Measurements from ENCODE around the gene UMOD. TPM values are rescaled to one million over a fixed set of nuclear protein-coding genes. Genes with fewer than 3 reads are reported as not detected.
"Not testable (repeated sequence)": the region's sequence is repeated elsewhere in the genome, so short reads cannot be mapped to it uniquely, and the experiment has no call there.

Gene UMOD
- total RNA-seq, 1 experiment from 2014 or later, result not detected

DNA sequence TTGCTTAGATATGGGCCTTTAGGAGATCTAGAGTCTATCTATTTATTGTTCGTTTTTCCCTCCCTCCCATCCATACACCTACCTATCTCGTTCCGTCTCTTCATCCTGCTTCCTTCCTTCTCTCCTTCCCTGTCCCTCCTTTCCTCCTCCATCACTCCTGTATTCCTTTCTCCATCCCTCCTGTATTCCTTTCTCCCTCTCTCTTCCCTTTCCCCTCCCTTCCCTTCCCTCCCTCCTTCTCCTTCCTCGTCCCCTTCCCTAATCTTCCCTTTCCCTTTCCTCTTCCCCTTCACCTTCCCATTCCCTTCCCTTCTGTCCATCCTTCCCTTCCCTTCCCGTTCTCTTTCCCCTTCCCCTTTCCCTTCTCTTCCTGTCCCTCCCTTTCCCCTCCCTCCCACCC is 35.8 kb downstream of the UMOD start:
- no TSS peak for BruUV-seq (replicated peaks)
- no peak for DNase-seq (ENCODE audit: low spot score)
- no peak overlapping the region for H3K4me3 ChIP-seq (ENCODE audit: low read depth, low read length, poor library complexity, severe bottlenecking)
- POLR2A ChIA-PET (ENCODE audit: low non-redundant PET), result no interaction called here
- H3K4me1 ChIP-seq (ENCODE audit: insufficient read depth, low read length, poor library complexity, severe bottlenecking), result no peaks in the 10 kb centered on the region
- no peaks in the 10 kb centered on the region for H3K9me3 ChIP-seq (ENCODE audit: low read depth, low read length, poor library complexity, severe bottlenecking)
- H3K36me3 ChIP-seq (ENCODE audit: insufficient read depth, low read length, poor library complexity, severe bottlenecking), result no peaks in the 10 kb centered on the region
- intact Hi-C loops (cut with micrococcal nuclease; ENCODE audit: unreplicated experiment), result no loop called here
- no peak overlapping the region for H3K27ac ChIP-seq (ENCODE audit: low read depth, low read length, poor library complexity, severe bottlenecking)
- CTCF ChIA-PET, result no interaction called here
- H3K27me3 ChIP-seq (replicated peaks; ENCODE audit: insufficient read depth, low read depth, low read length, poor library complexity), result peaks cover 17% of the 10 kb centered on the region
- TF ChIP-seq, protein P1, sequence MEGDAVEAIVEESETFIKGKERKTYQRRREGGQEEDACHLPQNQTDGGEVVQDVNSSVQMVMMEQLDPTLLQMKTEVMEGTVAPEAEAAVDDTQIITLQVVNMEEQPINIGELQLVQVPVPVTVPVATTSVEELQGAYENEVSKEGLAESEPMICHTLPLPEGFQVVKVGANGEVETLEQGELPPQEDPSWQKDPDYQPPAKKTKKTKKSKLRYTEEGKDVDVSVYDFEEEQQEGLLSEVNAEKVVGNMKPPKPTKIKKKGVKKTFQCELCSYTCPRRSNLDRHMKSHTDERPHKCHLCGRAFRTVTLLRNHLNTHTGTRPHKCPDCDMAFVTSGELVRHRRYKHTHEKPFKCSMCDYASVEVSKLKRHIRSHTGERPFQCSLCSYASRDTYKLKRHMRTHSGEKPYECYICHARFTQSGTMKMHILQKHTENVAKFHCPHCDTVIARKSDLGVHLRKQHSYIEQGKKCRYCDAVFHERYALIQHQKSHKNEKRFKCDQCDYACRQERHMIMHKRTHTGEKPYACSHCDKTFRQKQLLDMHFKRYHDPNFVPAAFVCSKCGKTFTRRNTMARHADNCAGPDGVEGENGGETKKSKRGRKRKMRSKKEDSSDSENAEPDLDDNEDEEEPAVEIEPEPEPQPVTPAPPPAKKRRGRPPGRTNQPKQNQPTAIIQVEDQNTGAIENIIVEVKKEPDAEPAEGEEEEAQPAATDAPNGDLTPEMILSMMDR (conservative IDR thresholded peaks at IDR 0.05; ENCODE audit: low read depth, low read length), result no peak
- no peak for TF ChIP-seq EZH2 (IDR thresholded peaks at IDR 0.05; ENCODE audit: borderline replicate concordance, low read depth, low read length, poor library complexity, severe bottlenecking)

DNA sequence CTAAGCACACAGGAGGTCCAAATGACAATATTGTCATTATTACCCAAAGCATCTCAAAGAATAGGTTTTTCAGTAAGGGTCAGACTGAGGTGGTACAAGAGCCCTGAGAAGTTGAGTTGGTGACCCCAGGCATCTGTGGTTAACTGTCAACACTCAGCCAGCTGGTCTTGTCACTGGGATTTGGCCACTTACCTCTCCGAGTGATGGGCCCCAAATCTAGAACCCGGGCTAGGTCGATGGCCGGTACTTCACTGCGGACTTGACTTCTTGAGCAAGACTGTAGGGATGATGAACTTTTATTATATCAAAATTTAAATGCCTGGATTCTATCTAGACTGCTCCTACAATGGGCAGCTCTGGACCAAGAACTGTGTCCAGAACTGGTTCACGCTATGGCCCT is 36.8 kb downstream of the UMOD start:
- CTCF ChIA-PET, result no interaction called here
- intact Hi-C loops (cut with micrococcal nuclease; ENCODE audit: unreplicated experiment), result no loop called here
- Histone ChIP-seq H3K27me3 (replicated peaks; ENCODE audit: insufficient read depth, low read depth, low read length, poor library complexity) (peaks cover 17% of the 10 kb centered on the region), H3K36me3 (ENCODE audit: insufficient read depth, low read length, poor library complexity, severe bottlenecking) (no peaks in the 10 kb centered on the region), H3K9me3 (ENCODE audit: low read depth, low read length, poor library complexity, severe bottlenecking) (no peaks in the 10 kb centered on the region), H3K27ac (ENCODE audit: low read depth, low read length, poor library complexity, severe bottlenecking) (no peak overlapping the region), H3K4me3 (ENCODE audit: low read depth, low read length, poor library complexity, severe bottlenecking) (no peak overlapping the region), H3K4me1 (ENCODE audit: insufficient read depth, low read length, poor library complexity, severe bottlenecking) (no peaks in the 10 kb centered on the region)
- POLR2A ChIA-PET (ENCODE audit: low non-redundant PET), result no interaction called here
- no TSS peak for BruUV-seq (replicated peaks)
- DNase-seq (ENCODE audit: low spot score), result no peak
- no peak for TF ChIP-seq EZH2 (IDR thresholded peaks at IDR 0.05; ENCODE audit: borderline replicate concordance, low read depth, low read length, poor library complexity, severe bottlenecking)
- TF ChIP-seq, protein P1 (conservative IDR thresholded peaks at IDR 0.05; ENCODE audit: low read depth, low read length), result no peak

GRCh38 chr16:20314575-20314974 is 37.9 kb downstream of the UMOD start:
- DNase-seq (ENCODE audit: low spot score), result no peak
- Histone ChIP-seq H3K9me3 (ENCODE audit: low read depth, low read length, poor library complexity, severe bottlenecking) (no peaks in the 10 kb centered on the region), H3K36me3 (ENCODE audit: insufficient read depth, low read length, poor library complexity, severe bottlenecking) (no peaks in the 10 kb centered on the region), H3K27me3 (replicated peaks; ENCODE audit: insufficient read depth, low read depth, low read length, poor library complexity) (peaks cover 17% of the 10 kb centered on the region), H3K4me3 (ENCODE audit: low read depth, low read length, poor library complexity, severe bottlenecking) (no peak overlapping the region), H3K27ac (ENCODE audit: low read depth, low read length, poor library complexity, severe bottlenecking) (no peak overlapping the region), H3K4me1 (ENCODE audit: insufficient read depth, low read length, poor library complexity, severe bottlenecking) (no peaks in the 10 kb centered on the region)
- no peak for TF ChIP-seq EZH2 (IDR thresholded peaks at IDR 0.05; ENCODE audit: borderline replicate concordance, low read depth, low read length, poor library complexity, severe bottlenecking)
- CTCF ChIA-PET, result interaction anchor here (0.7 kb wide), 1 partner anchor 728 kb away, joined by 10 read pairs; no protein-coding TSS in a partner anchor
- no TSS peak for BruUV-seq (replicated peaks)
- intact Hi-C loops (cut with micrococcal nuclease; ENCODE audit: unreplicated experiment), result no loop called here
- POLR2A ChIA-PET (ENCODE audit: low non-redundant PET), result no interaction called here

DNA sequence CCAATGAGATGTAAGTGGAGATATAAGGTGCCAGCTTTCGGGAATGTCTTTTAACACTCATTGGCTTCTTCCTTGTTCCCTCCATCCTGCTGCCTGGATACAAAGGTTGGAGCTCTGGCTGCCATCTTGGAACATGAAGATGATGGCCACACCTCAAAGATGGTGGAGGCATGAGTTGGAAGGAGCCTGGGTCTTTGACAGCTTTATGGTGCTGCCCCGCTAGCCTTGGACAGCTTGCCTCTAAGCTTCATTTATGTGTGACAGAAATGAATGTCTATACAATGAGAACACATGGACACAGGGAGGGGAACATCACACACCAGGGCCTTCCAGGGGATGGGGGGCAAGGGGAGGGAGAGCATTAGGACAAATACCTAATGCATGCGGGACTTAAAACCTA is 38.8 kb downstream of the UMOD start:
- intact Hi-C loops (cut with micrococcal nuclease; ENCODE audit: unreplicated experiment), result no loop called here
- no peak for DNase-seq (ENCODE audit: low spot score)
- BruUV-seq (replicated peaks), result no TSS peak
- Histone ChIP-seq H3K27me3 (replicated peaks; ENCODE audit: insufficient read depth, low read depth, low read length, poor library complexity) (peaks cover 17% of the 10 kb centered on the region), H3K36me3 (ENCODE audit: insufficient read depth, low read length, poor library complexity, severe bottlenecking) (no peaks in the 10 kb centered on the region), H3K9me3 (ENCODE audit: low read depth, low read length, poor library complexity, severe bottlenecking) (no peaks in the 10 kb centered on the region), H3K4me3 (ENCODE audit: low read depth, low read length, poor library complexity, severe bottlenecking) (no peak overlapping the region), H3K27ac (ENCODE audit: low read depth, low read length, poor library complexity, severe bottlenecking) (no peak overlapping the region), H3K4me1 (ENCODE audit: insufficient read depth, low read length, poor library complexity, severe bottlenecking) (no peaks in the 10 kb centered on the region)
- POLR2A ChIA-PET (ENCODE audit: low non-redundant PET), result no interaction called here
- CTCF ChIA-PET, result no interaction called here
- TF ChIP-seq, protein P1 (conservative IDR thresholded peaks at IDR 0.05; ENCODE audit: low read depth, low read length), result no peak

GRCh38 chr16:20312536-20313095 is 39.9 kb downstream of the UMOD start:
- DNase-seq (ENCODE audit: low spot score); H3K27ac ChIP-seq (ENCODE audit: low read depth, low read length, poor library complexity, severe bottlenecking); H3K36me3 ChIP-seq (ENCODE audit: insufficient read depth, low read length, poor library complexity, severe bottlenecking); BruUV-seq (replicated peaks); POLR2A ChIA-PET (ENCODE audit: low non-redundant PET); H3K4me3 ChIP-seq (ENCODE audit: low read depth, low read length, poor library complexity, severe bottlenecking); CTCF ChIA-PET; H3K9me3 ChIP-seq (ENCODE audit: low read depth, low read length, poor library complexity, severe bottlenecking); intact Hi-C loops (cut with micrococcal nuclease; ENCODE audit: unreplicated experiment); H3K4me1 ChIP-seq (ENCODE audit: insufficient read depth, low read length, poor library complexity, severe bottlenecking): not testable (repeated sequence)
- H3K27me3 ChIP-seq (replicated peaks; ENCODE audit: insufficient read depth, low read depth, low read length, poor library complexity), result peaks cover 10% of the 10 kb centered on the region

All from A673 (cell line).